GM23338 (cell line): ENCODE results near the gene EFCAB13. TPM values are rescaled to one million over a fixed set of nuclear protein-coding genes. Genes with fewer than 3 reads are reported as not detected.

ENCODE experiments used
- ATAC-seq: fragments of 200-7000 bp; cut with Tn5 transposase; 3 replicates; pipeline ENCODE4 v1.9.1; 2020
- DNase-seq: peaks from one replicate; pipeline ENCODE4 v3.0.0-alpha.2; 2015; ENCODE audit warnings: low spot score
- H2AFZ ChIP-seq: fragments of 200-600 bp; sonication (generic); 2 replicates; pipeline ENCODE4 v1.8.0; 2016; ENCODE audit warnings: antibody characterized with exemption, mild to moderate bottlenecking, moderate library complexity
- H3F3A ChIP-seq: fragments of 200-600 bp; sonication (generic); replicated peaks from 2 replicates; pipeline ENCODE4 v1.8.0; 2017; ENCODE audit warnings: antibody characterized with exemption, mixed run types, low read depth
- H3K27ac ChIP-seq: fragments of 200-600 bp; sonication (generic); 2 replicates; pipeline ENCODE4 v1.6.1; 2016; ENCODE audit warnings: low read depth
- H3K27me3 ChIP-seq: fragments of 200-600 bp; sonication (generic); 2 replicates; pipeline ENCODE4 v1.8.0; 2016; ENCODE audit warnings: mild to moderate bottlenecking, mixed run types, moderate library complexity; ENCODE audit not compliant: insufficient read depth
- H3K36me3 ChIP-seq: fragments of 200-600 bp; sonication (generic); 2 replicates; pipeline ENCODE4 v1.8.0; 2016; ENCODE audit warnings: mild to moderate bottlenecking; ENCODE audit not compliant: insufficient read depth
- H3K4me1 ChIP-seq: fragments of 200-600 bp; sonication (generic); 2 replicates; pipeline ENCODE4 v1.8.0; 2016; ENCODE audit warnings: mild to moderate bottlenecking, moderate library complexity; ENCODE audit not compliant: insufficient read depth
- H3K4me2 ChIP-seq: fragments of 200-600 bp; sonication (generic); 2 replicates; pipeline ENCODE4 v1.7.1; 2017; ENCODE audit warnings: mixed run types
- H3K4me3 ChIP-seq: fragments of 200-600 bp; sonication (generic); 2 replicates; pipeline ENCODE4 v1.6.1; 2016; ENCODE audit warnings: mixed run types
- H3K79me2 ChIP-seq: fragments of 200-600 bp; sonication (generic); replicated peaks from 2 replicates; pipeline ENCODE4 v1.8.0; 2017; ENCODE audit warnings: mild to moderate bottlenecking; ENCODE audit not compliant: insufficient read depth
- H3K9me2 ChIP-seq: fragments of 200-600 bp; sonication (generic); 2 replicates; pipeline ENCODE4 v1.8.0; 2017; ENCODE audit not compliant: insufficient read depth
- H4K20me1 ChIP-seq: fragments of 200-600 bp; sonication (generic); replicated peaks from 2 replicates; pipeline ENCODE4 v1.8.0; 2017; ENCODE audit warnings: mild to moderate bottlenecking; ENCODE audit not compliant: insufficient read depth
- H3K27ac Mint-ChIP-seq: 2 replicates; pipeline ENCODE4 v1.8.0; 2020; ENCODE audit warnings: inconsistent platforms, mild to moderate bottlenecking, moderate library complexity, mixed read lengths
- H3K27me3 Mint-ChIP-seq: 3 replicates; pipeline ENCODE4 v1.8.0; 2022; ENCODE audit warnings: low read depth, mild to moderate bottlenecking, moderate library complexity, mixed read lengths, inconsistent platforms; ENCODE audit not compliant: insufficient read depth, poor library complexity
- H3K36me3 Mint-ChIP-seq: 3 replicates; pipeline ENCODE4 v1.8.0; 2021; ENCODE audit warnings: low read depth, mild to moderate bottlenecking, inconsistent platforms, moderate library complexity, mixed read lengths
- H3K4me1 Mint-ChIP-seq: 3 replicates; pipeline ENCODE4 v1.8.0; 2020; ENCODE audit warnings: mild to moderate bottlenecking, inconsistent platforms, mixed read lengths
- H3K4me3 Mint-ChIP-seq: 3 replicates; pipeline ENCODE4 v1.8.0; 2021; ENCODE audit warnings: moderate library complexity, mild to moderate bottlenecking, inconsistent platforms, mixed read lengths
- H3K9me3 Mint-ChIP-seq: 3 replicates; pipeline ENCODE4 v1.8.0; 2020; ENCODE audit warnings: moderate library complexity, mild to moderate bottlenecking, inconsistent platforms, mixed read lengths
- CREB1 ChIP-seq: fragments of 250-450 bp; sonication (Bioruptor Pico); IDR thresholded peaks from 2 replicates; pipeline ENCODE4 v1.5.0; 2020; ENCODE audit warnings: low read depth, mild to moderate bottlenecking, moderate library complexity
- EZH2 ChIP-seq: fragments of 200-600 bp; sonication (generic); IDR thresholded peaks from one replicate; pipeline ENCODE4 v1.8.0; 2017; ENCODE audit warnings: antibody characterized with exemption, mild to moderate bottlenecking, low read depth; ENCODE audit not compliant: unreplicated experiment
- EZH2phosphoT487 ChIP-seq: fragments of 200-600 bp; sonication (generic); IDR thresholded peaks from one replicate; pipeline ENCODE4 v1.8.1; 2018; ENCODE audit warnings: antibody characterized with exemption; ENCODE audit not compliant: unreplicated experiment
- JUNB ChIP-seq: IDR thresholded peaks from one replicate; pipeline ENCODE4 v1.6.1; 2016; ENCODE audit warnings: antibody characterized with exemption; ENCODE audit not compliant: unreplicated experiment
- NANOG ChIP-seq: IDR thresholded peaks from 2 replicates; pipeline ENCODE4 v1.6.1; 2016; ENCODE audit warnings: antibody characterized with exemption, borderline replicate concordance
- POLR2AphosphoS5 ChIP-seq: IDR thresholded peaks from 2 replicates; pipeline ENCODE4 v1.6.1; 2016; ENCODE audit warnings: antibody characterized with exemption, low read depth
- ZNF114 ChIP-seq: fragments of 250-450 bp; sonication (Bioruptor Pico); IDR thresholded peaks from 2 replicates; pipeline ENCODE4 v1.5.0; 2020; ENCODE audit warnings: mild to moderate bottlenecking, moderate library complexity
- ZNF331 ChIP-seq: fragments of 250-450 bp; sonication (Bioruptor Pico); IDR thresholded peaks from 2 replicates; pipeline ENCODE4 v1.5.0; 2020; ENCODE audit warnings: low read depth, mild to moderate bottlenecking, moderate library complexity
- polyA plus RNA-seq: library from polyadenylated mRNA; unstranded; fragments of >200 nt; fragmentation: Nextera tagmentation; extraction: Ambion mirVana; gene quantifications from 2 replicates; pipeline ENCODE4 v1.2.1, GENCODE V29; 2016
- total RNA-seq: library from RNA; depleted of rRNA; stranded (reverse); fragments of >200 nt; shearing (Covaris generic); gene quantifications from 2 replicates; pipeline ENCODE4 v1.2.3, GENCODE V29; 2014
- TF ChIP-seq, protein P1 (sequence below): IDR thresholded peaks from one replicate; pipeline ENCODE4 v1.6.1; 2018; ENCODE audit warnings: antibody characterized with exemption; ENCODE audit not compliant: unreplicated experiment
- TF ChIP-seq, protein P2 (sequence below), 2 experiments: fragments of 200-600 bp in 1 of 2; sonication (generic) in 1 of 2; conservative IDR thresholded peaks; 2 replicates each; pipeline versions ENCODE4 v1.5.1 to v1.6.1; 2016 to 2017; ENCODE audit warnings: antibody characterized with exemption in 2 of 2, low read depth in 2 of 2, mild to moderate bottlenecking in 2 of 2, moderate library complexity in 1 of 2
- TF ChIP-seq, protein P3 (sequence below): fragments of 250-450 bp; sonication (Bioruptor Pico); IDR thresholded peaks from 2 replicates; pipeline ENCODE4 v1.5.0; 2020; ENCODE audit warnings: mild to moderate bottlenecking, moderate library complexity
- TF ChIP-seq, protein P4 (sequence below): IDR thresholded peaks from 2 replicates; pipeline ENCODE4 v1.6.1; 2016; ENCODE audit warnings: antibody characterized with exemption

The EFCAB13 gene
- total and polyA plus RNA-seq, 2 experiments from 2014 or later: 4.1 to 5.4 TPM

DNA sequence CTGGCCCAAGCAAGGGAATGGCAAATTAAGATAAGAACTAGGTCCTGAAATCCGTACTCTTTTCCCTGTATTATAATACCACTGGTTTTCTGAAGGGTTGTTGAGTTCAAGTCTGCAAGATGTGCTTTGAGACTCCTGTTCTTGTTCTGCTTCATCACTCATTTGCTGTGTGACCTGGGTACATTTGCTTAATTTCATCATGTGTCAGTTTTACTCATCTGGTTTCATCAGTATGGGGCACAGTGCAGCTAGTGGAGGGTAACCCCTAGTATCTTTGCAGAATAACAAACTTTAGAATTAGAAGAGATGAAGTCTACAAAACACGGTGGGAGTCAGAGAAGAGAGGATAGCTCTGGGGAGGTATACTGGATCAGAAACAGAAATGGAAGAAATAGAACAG lies 21.9 kb upstream of the EFCAB13 start:
- Mint-ChIP-seq H3K27me3 (peaks cover 10% of the 10 kb centered on the region), H3K4me3 (no peak overlapping the region), H3K4me1 (0 out of 3 replicates have a peak, but pooled peaks cover 4% of the 10 kb centered on the region), H3K9me3 (no peaks in the 10 kb centered on the region; the same call in 2 of the 3 replicates), H3K36me3 (no peaks in the 10 kb centered on the region), H3K27ac (no peak overlapping the region)
- H3K4me2 ChIP-seq: no peak overlapping the region
- no peaks in the 10 kb centered on the region for H3K79me2 ChIP-seq
- no peak overlapping the region for H3K27ac ChIP-seq
- H4K20me1 ChIP-seq: no peaks in the 10 kb centered on the region
- DNase-seq (no peak), ATAC-seq (no peak)
- H3K4me3 ChIP-seq: no peak overlapping the region
- peaks cover 2% of the 10 kb centered on the region; the same call in 1 of the 2 replicates for H3K9me2 ChIP-seq
- no peaks in the 10 kb centered on the region for H3K36me3 ChIP-seq
- no peaks in the 10 kb centered on the region for H3F3A ChIP-seq
- no peak overlapping the region for H2AFZ ChIP-seq
- no peaks in the 10 kb centered on the region for H3K27me3 ChIP-seq
- H3K4me1 ChIP-seq: no peaks in the 10 kb centered on the region
- TF ChIP-seq NANOG (no peak), EZH2phosphoT487 (no peak), CREB1 (CRISPR knock-in tag) (no peak), POLR2AphosphoS5 (no peak), ZNF331 (no peak), EZH2 (no peak), JUNB (no peak), ZNF114 (no peak)
- TF ChIP-seq, protein P1, sequence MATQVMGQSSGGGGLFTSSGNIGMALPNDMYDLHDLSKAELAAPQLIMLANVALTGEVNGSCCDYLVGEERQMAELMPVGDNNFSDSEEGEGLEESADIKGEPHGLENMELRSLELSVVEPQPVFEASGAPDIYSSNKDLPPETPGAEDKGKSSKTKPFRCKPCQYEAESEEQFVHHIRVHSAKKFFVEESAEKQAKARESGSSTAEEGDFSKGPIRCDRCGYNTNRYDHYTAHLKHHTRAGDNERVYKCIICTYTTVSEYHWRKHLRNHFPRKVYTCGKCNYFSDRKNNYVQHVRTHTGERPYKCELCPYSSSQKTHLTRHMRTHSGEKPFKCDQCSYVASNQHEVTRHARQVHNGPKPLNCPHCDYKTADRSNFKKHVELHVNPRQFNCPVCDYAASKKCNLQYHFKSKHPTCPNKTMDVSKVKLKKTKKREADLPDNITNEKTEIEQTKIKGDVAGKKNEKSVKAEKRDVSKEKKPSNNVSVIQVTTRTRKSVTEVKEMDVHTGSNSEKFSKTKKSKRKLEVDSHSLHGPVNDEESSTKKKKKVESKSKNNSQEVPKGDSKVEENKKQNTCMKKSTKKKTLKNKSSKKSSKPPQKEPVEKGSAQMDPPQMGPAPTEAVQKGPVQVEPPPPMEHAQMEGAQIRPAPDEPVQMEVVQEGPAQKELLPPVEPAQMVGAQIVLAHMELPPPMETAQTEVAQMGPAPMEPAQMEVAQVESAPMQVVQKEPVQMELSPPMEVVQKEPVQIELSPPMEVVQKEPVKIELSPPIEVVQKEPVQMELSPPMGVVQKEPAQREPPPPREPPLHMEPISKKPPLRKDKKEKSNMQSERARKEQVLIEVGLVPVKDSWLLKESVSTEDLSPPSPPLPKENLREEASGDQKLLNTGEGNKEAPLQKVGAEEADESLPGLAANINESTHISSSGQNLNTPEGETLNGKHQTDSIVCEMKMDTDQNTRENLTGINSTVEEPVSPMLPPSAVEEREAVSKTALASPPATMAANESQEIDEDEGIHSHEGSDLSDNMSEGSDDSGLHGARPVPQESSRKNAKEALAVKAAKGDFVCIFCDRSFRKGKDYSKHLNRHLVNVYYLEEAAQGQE: no peak
- TF ChIP-seq, protein P2, sequence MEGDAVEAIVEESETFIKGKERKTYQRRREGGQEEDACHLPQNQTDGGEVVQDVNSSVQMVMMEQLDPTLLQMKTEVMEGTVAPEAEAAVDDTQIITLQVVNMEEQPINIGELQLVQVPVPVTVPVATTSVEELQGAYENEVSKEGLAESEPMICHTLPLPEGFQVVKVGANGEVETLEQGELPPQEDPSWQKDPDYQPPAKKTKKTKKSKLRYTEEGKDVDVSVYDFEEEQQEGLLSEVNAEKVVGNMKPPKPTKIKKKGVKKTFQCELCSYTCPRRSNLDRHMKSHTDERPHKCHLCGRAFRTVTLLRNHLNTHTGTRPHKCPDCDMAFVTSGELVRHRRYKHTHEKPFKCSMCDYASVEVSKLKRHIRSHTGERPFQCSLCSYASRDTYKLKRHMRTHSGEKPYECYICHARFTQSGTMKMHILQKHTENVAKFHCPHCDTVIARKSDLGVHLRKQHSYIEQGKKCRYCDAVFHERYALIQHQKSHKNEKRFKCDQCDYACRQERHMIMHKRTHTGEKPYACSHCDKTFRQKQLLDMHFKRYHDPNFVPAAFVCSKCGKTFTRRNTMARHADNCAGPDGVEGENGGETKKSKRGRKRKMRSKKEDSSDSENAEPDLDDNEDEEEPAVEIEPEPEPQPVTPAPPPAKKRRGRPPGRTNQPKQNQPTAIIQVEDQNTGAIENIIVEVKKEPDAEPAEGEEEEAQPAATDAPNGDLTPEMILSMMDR (conservative IDR thresholded peaks at IDR 0.05; ENCODE audit: low read depth in 2 of 2): no peak
- TF ChIP-seq, protein P3, sequence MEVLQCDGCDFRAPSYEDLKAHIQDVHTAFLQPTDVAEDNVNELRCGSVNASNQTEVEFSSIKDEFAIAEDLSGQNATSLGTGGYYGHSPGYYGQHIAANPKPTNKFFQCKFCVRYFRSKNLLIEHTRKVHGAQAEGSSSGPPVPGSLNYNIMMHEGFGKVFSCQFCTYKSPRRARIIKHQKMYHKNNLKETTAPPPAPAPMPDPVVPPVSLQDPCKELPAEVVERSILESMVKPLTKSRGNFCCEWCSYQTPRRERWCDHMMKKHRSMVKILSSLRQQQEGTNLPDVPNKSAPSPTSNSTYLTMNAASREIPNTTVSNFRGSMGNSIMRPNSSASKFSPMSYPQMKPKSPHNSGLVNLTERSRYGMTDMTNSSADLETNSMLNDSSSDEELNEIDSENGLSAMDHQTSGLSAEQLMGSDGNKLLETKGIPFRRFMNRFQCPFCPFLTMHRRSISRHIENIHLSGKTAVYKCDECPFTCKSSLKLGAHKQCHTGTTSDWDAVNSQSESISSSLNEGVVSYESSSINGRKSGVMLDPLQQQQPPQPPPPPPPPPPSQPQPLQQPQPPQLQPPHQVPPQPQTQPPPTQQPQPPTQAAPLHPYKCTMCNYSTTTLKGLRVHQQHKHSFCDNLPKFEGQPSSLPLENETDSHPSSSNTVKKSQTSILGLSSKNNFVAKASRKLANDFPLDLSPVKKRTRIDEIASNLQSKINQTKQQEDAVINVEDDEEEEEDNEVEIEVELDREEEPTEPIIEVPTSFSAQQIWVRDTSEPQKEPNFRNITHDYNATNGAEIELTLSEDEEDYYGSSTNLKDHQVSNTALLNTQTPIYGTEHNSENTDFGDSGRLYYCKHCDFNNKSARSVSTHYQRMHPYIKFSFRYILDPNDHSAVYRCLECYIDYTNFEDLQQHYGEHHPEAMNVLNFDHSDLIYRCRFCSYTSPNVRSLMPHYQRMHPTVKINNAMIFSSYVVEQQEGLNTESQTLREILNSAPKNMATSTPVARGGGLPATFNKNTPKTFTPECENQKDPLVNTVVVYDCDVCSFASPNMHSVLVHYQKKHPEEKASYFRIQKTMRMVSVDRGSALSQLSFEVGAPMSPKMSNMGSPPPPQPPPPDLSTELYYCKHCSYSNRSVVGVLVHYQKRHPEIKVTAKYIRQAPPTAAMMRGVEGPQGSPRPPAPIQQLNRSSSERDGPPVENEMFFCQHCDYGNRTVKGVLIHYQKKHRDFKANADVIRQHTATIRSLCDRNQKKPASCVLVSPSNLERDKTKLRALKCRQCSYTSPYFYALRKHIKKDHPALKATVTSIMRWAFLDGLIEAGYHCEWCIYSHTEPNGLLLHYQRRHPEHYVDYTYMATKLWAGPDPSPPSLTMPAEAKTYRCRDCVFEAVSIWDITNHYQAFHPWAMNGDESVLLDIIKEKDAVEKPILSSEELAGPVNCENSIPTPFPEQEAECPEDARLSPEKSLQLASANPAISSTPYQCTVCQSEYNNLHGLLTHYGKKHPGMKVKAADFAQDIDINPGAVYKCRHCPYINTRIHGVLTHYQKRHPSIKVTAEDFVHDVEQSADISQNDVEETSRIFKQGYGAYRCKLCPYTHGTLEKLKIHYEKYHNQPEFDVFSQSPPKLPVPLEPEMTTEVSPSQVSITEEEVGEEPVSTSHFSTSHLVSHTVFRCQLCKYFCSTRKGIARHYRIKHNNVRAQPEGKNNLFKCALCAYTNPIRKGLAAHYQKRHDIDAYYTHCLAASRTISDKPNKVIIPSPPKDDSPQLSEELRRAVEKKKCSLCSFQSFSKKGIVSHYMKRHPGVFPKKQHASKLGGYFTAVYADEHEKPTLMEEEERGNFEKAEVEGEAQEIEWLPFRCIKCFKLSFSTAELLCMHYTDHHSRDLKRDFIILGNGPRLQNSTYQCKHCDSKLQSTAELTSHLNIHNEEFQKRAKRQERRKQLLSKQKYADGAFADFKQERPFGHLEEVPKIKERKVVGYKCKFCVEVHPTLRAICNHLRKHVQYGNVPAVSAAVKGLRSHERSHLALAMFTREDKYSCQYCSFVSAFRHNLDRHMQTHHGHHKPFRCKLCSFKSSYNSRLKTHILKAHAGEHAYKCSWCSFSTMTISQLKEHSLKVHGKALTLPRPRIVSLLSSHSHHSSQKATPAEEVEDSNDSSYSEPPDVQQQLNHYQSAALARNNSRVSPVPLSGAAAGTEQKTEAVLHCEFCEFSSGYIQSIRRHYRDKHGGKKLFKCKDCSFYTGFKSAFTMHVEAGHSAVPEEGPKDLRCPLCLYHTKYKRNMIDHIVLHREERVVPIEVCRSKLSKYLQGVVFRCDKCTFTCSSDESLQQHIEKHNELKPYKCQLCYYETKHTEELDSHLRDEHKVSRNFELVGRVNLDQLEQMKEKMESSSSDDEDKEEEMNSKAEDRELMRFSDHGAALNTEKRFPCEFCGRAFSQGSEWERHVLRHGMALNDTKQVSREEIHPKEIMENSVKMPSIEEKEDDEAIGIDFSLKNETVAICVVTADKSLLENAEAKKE: no peak
- TF ChIP-seq, protein P4, sequence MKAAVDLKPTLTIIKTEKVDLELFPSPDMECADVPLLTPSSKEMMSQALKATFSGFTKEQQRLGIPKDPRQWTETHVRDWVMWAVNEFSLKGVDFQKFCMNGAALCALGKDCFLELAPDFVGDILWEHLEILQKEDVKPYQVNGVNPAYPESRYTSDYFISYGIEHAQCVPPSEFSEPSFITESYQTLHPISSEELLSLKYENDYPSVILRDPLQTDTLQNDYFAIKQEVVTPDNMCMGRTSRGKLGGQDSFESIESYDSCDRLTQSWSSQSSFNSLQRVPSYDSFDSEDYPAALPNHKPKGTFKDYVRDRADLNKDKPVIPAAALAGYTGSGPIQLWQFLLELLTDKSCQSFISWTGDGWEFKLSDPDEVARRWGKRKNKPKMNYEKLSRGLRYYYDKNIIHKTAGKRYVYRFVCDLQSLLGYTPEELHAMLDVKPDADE: no peak
